NCI-H2107 treated with DMSO at 0.1 percent for 48 hours (cell line): ENCODE measurements around the gene NUDT6.
"Not testable (repeated sequence)": the region's sequence is repeated elsewhere in the genome, so short reads cannot be mapped to it uniquely, and the experiment has no call there.

Source experiments
- DNase-seq: peaks from one replicate; lab custom pipeline; 2025; ENCODE audit not compliant: unreplicated experiment; lab: John Stamatoyannopoulos, UW

The NUDT6 gene

DNA sequence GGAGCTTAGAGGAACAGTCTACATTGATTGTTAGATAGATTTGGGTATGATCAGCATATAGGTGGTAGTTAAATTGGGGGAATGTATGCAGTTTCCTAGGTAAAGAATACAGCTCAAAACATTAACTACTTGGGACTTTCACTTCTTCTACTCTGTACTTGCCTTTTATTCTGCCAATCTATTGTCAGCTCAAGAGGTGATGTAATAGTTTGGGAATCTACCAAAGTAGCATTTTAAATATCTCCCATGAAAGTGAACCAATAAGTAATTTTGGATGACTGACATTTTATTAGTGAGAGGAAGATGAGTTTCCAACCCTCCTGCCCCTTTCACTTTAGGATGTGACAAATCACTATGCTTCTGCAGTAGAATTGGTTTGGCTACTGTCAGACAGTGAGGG is 43.4 kb downstream of the NUDT6 start:
- no peak for DNase-seq

DNA sequence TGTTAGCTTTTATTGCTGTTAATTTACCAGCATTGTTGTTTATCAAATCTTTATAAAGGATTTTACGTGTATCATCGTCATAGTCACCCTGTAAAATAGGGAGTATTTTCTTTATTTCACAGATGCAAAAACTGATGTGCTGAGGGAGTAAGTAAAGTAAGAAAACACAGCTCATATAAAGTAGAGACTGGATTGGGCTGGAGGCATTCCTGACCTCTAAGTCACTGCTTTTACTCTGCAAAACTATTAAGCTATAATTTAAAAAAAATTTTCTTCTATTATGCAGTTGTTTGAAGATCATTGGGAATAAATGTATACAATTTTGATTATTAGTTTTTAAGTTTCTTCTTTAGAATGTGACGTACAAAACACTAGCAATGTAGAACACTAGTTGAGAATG is 45.9 kb downstream of the NUDT6 start:
- DNase-seq: no peak

DNA sequence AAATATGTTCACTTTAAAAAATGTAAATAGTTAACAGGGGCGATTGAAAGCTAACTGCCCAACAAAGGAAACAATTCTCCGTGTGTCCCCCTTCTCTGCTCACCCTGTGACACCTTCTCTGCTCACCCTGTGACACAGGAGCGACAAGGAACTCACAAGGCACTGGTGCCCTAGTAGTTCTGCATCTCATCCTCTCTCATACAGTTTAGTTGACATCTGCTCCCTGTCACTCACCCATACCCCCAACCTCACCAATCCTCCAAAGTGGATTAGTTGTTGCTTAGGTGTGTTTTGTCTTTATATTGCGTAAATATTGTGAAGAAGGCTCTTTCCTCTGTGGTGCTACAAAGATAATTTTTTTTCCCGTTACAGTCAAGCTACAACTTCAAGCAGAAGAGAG is 46.4 kb downstream of the NUDT6 start:
- no peak for DNase-seq

DNA sequence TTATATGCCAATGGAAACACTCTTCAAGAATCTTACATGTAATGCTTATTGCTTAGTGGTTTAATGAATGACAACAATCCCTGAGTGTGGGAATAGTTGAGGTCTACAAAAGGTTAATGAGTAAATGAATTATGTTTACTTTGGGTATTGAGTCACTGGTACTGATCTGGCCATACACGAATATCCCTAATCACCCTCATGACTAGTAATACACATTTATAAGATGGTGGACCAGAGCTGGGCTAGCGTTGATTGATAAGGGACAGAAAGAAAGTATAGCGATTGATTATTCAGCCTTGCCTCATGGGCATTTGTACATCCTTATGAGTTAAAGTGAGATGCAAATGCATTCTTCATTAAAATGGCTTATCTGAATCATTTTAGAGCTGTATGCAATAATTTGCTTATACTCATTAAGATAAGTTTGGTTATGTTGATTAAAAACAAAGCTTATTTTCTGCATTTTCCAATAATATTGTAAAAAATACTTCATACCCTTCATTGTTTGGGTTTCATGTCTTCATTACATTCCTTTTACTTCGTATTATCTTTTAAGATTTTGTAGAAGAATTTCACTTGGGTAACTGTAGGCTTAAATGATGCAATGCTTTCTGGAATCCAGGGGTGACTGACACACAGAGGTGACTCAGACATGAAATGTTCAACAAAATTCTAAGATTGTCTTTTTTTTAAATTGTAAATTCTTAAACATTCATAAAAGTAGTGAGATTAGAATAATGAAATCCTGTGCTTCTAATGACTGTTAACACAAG is 48.4 kb downstream of the NUDT6 start:
- DNase-seq: no peak

DNA sequence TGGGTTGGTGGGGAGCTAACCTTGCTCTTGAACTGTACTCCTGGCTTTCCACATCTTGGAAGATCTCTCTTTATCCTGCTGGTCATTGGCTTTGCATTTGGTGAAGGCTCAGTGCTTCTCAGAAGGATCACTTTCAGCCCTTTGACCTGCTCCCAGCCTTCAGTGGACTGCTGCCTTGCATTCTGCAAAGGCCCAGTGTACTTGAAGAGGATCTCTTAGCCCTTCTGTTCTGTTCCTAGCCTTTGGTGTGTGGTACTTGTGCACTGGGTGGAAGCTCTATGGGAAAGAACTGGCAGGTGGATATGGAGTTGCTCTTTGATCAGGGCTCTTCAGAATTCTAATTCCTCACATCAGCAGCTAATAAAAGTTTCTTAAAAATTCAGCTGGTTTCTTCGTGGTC is 49.3 kb downstream of the NUDT6 start:
- no peak for DNase-seq

DNA sequence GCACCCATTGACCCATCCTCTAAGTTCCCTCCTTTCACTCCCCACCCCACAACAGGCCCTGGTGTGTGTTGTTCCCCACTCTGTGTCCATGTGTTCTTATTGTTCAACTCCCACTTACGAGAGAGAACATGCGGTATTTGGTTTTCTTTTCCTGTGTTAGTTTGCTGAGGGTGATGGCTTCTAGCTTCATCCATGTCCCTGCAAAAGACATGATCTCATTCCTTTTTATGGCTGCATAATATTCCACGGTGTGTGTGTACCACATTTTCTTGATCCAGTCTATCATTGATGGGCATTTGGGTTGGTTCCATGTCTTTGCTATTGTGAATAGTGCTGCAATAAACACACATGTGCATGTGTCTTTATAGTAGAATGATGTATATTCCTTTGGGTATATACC is 54.2 kb downstream of the NUDT6 start:
- not testable (repeated sequence) for DNase-seq

DNA sequence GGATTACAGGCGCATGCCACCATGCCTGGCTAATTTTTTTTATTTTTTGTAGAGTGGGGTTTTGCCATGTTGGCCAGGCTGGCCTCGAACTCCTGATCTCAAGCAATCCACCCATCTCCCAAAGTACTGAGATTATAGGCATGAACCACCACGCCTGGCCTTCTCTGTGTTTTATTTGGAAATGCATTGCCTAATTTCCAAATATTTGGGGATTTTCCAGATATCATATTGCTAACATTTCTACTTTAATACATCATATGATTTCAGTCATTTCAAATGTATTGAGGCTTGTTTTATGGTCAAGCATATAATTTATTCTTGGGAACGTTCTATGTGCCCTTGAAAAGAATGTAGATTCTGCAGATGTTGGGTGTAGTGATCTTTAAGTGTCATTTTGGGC is 57.0 kb downstream of the NUDT6 start:
- no peak for DNase-seq

DNA sequence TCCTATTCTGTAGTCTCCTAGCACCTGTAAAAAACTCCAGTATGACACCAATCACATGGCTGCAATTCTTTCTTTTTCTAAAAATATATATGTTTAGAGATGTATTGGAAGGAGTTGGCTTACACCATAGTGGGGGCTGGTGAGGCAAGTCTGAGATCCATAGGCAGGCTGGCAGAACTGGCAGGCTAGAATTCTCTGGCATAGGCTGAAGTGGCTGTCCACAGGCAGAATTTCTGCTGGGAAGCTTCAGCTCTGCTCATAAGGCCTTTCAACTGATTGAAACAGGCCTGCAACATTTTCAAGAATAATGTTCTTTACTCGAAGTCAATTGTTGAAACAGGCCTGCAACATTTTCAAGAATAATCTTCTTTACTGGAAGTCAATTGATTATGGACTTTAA is 58.8 kb downstream of the NUDT6 start:
- DNase-seq: no peak

DNA sequence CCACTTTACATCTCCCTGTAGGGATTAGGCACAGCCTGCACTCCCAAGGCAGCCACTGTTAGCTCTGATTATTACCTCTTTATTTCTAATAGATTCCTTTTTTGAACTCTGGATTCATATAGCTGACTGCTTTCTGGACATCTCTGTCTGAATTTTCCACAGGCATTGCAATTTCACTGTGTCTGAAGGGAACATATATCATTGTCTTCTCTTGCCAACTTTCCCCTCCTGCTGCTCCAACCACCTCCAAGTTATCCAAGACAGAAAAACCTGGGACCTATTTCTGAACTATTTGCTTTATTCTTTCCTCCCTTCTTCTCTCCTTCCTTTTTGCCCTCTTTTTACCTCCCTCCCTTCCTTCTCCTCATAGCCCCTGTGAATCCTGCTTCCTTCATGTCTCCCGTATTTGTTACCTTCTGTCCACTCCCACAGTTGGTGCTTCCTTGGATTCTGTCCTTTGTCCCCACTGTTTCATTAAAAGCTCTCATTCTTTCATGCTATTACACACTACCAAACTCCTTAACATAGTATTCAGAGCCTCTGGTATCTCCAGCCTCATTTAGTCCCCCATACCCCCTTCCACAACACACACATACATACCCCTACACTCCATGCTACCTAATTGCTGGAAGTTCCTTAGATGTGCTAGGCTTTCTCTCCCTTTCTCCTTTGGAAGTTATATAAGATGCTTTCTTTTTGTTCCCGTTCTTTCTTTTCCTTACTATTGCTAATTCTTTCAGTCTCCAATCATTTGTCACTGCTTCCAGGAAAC is 61.0 kb downstream of the NUDT6 start:
- DNase-seq: no peak

DNA sequence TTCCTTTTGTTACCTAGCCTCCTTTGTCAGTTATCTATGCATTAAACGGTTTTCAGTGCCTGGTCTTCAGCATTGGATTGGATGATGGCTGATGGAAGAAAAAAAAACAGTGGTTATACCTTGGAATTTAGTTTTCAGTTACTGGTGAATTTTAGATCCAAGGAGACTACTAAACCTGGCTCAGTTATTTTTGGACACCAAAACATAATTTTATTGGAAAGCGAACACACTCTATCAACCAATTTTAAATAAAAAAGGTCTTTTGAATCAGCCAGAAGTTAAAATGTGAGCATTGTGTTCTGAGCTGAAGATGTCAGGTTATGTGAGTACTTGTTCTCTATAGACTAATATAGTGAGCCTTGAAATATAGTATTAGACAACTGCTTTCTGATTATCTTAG is 63.7 kb downstream of the NUDT6 start:
- no peak for DNase-seq

DNA sequence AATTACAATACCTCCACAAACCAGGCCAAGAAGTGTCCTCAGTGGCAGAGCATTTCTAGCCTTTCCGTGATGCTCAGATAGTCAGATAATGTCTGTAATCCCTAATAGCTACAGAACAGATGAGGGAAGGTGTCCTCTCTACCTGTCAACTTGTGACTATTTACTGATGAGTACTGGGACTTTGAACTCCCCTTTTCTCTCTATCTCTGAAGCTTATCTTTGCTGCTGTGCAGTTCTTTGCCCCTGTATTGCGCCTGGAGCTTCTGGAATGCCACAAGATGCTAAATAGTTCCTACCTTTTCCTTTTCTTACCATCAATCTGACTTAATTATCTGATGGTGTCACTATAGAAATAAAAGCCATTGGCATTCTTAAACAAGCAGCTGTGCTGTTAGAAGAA is 65.2 kb downstream of the NUDT6 start:
- no peak for DNase-seq

DNA sequence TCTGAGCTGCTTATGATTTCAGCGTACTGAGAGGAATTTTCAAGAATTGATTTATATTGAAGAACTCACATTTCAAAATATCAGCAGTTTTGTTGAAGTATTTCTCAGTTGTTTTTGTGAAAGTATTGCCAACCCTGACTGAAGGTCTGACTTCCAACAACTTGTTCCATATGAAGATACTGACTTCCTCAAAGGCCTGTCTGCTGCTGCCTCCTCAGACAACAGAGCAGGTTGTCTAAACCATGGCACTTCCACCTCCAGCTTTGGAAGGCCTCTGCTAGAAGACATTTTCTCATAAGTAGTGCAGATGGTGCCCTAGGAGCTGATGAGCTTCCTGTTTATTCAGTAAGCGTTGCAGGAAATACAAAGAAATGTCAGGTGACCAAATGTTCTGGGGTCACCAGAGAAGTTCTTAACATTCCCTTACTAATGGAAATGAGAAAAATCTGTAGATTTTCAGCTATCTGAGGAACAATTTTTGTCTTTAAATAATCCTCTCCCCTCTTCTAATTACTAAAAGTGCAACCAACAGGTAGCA is 67.0 kb downstream of the NUDT6 start:
- no peak for DNase-seq

DNA sequence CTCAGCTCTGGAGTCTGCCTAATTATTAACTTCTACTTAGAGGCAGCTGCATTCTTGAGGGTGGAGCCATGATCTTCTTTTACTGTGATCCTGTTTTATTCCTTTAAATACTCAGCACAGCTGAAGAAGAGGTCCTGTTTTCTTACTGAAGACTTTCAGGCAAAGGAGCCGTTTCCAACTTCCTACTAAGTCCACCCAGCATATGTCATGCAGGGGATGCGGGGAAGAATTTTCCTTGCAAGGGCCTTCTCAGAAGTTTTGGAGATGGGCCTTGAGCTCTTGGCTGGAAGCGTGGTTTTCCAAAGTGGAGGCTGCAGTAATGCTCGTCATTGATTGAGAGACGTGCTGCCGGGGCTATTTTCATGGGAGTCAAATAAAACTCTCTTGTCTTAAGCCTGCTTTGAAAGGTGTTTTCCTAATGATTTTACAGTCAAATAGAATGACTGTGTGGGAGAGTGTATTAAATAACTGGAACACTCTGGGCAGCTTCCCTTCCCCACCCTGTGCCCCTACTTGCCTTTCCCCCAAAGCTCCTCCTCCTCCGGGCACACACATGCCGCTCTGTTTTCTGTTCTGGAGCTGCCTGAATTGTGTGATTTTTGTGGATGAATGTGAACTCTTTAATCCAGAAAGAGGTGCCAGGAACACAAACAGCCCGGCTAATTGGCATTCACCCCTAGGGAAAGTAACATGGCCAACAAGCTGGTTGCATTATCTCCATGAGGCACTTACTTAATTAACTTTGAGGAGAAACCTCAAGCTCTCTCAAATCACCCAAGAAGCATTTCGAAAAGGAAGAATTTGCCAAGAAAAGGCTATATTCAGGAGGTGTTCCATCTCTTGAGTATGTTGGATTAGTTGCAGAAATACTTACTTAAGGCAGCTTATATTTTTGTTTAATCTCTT is 67.7 kb downstream of the NUDT6 start:
- no peak for DNase-seq

DNA sequence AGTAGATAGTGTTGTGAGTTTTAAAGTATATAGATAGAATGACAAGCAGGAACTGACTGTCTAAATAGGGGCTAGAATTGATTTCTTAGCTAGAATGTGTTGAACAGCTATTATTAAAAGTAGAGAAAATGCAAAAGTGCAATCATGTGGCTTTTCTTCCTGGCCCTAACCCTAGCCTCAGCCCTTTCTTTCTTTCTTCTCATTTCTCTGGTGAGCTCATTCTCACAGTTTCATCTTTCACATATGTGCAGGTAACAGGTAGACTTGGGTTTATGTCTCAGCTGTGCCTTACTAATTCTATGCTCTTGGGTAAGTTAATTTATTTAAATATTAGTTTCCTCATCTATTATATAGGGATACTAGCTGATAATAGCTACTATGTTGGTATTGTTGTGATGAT is 70.8 kb downstream of the NUDT6 start:
- no peak for DNase-seq

DNA sequence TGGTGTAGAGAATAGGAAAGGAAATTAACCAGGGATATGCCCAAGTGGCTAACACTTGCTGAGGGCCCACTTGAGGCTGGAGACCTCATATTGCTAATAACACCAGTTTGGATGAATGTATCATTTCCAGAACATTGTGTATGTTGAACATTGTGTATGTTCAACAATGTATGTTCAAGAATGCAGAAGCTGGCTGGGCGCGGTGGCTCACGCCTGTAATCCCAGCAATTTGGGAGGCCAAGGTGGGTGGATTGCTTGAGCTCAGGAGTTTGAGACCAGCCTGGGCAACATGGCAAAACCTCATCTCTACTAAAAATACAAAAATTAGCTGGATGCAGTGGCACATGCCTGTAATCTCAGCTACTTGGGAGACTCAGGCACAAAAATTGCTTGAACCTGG is 72.6 kb downstream of the NUDT6 start:
- not testable (repeated sequence) for DNase-seq

DNA sequence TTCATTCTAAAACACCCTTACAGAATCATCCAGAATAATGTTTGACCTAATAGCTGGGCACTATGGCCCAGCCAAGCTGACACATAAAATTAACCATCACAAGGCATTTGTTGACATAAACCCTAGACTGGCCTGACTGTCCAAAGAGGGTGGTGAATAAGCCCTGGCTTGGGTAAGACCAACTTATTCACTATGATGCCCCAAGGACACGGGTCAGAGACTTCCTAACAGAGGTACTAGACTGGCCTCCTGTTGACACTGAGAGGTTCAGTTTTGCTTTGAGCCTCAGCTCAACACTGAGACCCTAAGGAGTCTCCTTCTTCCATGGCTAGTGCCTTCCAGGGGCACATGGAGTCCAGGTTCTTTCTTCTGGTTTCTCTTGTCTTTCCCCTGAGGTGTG is 74.5 kb downstream of the NUDT6 start:
- no peak for DNase-seq

DNA sequence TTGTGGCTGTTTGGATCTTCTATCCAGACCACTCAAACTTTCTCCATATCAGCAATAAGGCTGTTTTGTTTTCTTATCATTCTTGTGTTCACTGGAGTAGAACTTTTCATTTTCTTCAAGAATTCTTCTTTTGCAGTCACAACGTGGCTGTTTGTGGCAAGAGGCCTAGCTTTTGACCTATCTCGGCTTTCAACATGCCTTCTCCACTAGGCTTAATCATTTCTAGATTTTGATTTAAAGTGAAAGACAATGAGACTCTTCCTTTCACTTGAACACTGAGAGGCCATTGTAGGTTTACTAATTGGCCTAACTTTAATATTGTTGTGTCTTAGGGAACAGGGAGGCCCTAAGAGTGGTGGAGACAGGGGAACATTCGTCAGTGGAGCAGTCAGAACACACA is 76.6 kb downstream of the NUDT6 start:
- no peak for DNase-seq

DNA sequence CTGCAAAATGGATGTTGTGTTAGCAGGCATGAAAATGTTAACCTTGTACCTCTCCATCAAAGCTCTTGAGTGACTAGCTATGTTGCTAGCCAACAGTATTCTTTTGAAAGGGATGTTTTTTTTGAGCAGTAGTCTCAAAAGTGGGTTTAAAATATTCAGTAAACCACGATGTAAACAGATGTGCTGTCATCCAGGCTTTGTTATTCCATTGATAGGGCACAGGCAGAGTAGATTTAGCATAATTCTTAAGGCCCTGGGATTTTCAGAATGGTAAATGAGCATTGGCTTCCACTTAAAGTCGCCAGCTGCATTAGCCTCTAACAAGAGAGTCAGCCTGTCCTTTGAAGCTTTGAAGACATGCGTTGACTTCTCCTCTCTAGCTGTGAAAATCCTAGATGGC is 77.3 kb downstream of the NUDT6 start:
- DNase-seq: no peak

DNA sequence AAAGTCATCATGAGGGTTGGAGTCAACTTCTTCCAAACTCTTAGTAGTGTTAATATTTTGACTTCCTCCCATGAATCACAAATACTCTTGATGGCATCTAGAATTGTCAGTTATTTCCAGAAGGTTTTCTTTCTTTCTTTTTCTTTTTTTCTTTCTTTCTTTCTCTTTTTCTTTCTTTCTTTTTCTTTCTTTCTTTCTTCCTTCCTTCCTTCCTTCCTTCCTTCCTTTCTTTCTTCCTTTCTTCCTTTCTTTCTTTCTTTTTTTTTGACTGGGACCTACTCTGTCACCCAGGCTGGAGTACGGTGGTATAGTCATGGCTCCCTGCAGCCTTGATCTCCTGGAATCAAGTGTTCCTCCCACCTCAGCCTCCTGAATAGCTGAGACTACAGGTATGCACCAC is 78.0 kb downstream of the NUDT6 start:
- DNase-seq: not testable (repeated sequence)

DNA sequence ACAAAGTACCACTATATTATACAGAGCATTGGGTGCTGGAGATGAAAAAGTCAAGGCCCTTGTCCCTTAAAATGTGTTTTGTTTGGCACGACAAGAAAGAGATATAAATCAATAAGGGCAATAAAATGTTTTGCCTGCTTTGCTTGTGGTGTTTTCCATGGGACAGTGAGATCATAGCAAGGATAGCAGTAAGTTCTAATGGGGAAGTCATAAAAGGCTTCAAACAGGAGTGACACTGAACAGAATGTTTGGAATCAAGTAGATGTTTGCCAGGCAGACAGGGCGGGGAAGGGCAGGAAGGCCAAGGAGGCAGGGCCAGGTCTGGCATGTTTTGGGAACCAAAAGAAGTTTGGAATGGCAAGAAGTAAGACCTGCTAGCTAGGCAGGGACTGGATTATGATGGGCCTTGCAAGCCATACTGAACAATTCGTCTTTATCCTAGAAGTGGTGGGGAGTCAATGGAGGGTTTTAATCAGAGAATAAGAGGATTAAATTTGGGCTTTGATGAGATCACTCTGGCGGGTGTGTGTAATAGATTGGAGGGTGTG is 79.3 kb downstream of the NUDT6 start:
- no peak for DNase-seq
